ENCODE measurements around the gene PHLDB2. TPM values are rescaled to one million over a fixed set of nuclear protein-coding genes. Genes with fewer than 3 reads are reported as not detected.

The PHLDB2 gene
- total RNA-seq, 2 donors from 2014 or later: 25.9 to 26.4 TPM

DNA sequence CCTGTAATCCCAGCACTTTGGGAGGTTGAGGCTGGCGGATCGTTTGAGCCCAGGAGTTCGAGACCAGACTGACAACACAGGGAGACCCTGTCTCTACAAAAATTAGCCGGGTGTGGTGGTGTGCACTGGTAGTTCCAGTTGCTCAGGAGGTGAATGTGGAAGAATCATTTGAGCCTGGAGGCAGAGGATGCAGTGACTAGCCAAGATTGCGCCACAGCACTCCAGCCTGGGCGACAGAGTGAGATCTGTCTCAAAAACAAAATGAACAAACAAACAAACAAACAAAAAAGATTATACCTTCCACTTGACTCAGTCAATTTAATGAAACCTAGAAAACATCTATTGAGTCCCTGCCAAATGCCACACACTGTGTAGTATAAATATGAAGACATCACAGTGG lies 30.5 kb upstream of the PHLDB2 start:
- ATAC-seq (no peak), DNase-seq (no peak)
- H3K4me3 ChIP-seq: no peak overlapping the region
- no peaks in the 10 kb centered on the region for H3K36me3 ChIP-seq (replicated peaks in 1 of 2; ENCODE audit: insufficient read depth in 1 of 2, low read depth in 2 of 2)
- 97% methylated on average over 6 of the region's 6 CpGs for WGBS, 2 donors
- H3K9me3 ChIP-seq: no peaks in the 10 kb centered on the region
- H3K27ac ChIP-seq: no peak overlapping the region
- no peaks in the 10 kb centered on the region for H3K4me1 ChIP-seq
- no peaks in the 10 kb centered on the region for H3K27me3 ChIP-seq
- intact Hi-C loops (cut with DNase I): no loop called here
- no peak for TF ChIP-seq CTCF (IDR thresholded peaks at IDR 0.05)
- TF ChIP-seq POLR2A (IDR thresholded peaks at IDR 0.05): no peak

GRCh38 chr3:111829023-111829422 lies 30.0 kb upstream of the PHLDB2 start:
- WGBS, 2 donors: 74 to 77% methylated on average over 1 of the region's 1 CpG
- intact Hi-C loops (cut with DNase I): no loop called here
- Histone ChIP-seq H3K9me3 (no peaks in the 10 kb centered on the region), H3K27me3 (no peaks in the 10 kb centered on the region), H3K4me1 (no peaks in the 10 kb centered on the region), H3K36me3 (replicated peaks in 1 of 2; ENCODE audit: insufficient read depth in 1 of 2, low read depth in 2 of 2) (no peaks in the 10 kb centered on the region), H3K27ac (no peak overlapping the region), H3K4me3 (no peak overlapping the region)
- TF ChIP-seq CTCF (IDR thresholded peaks at IDR 0.05): no peak
- no peak for TF ChIP-seq POLR2A (IDR thresholded peaks at IDR 0.05)
- no peak for ATAC-seq
- DNase-seq: no peak

DNA sequence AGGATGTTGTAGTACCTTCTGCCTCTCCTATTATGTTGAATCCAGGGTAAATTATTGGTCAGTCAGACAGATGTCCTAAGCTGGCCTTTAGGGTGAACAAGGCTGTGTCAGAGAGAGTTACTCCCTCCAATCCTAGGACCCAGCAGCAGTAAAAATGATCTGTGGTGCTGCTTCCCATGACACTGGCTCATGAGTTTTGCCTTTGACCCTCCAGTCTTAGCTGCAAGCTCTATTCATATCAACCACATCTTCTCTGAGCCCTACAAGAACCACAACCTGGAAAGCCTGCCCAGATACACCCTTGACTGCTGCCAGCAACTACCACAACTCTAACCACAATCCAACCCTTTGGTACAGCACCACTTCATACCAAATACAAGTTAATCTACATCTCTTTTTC lies 27.2 kb upstream of the PHLDB2 start:
- H3K4me3 ChIP-seq: no peak overlapping the region
- H3K36me3 ChIP-seq (replicated peaks in 1 of 2; ENCODE audit: insufficient read depth in 1 of 2, low read depth in 2 of 2): no peaks in the 10 kb centered on the region
- intact Hi-C loops (cut with DNase I): no loop called here
- peak; percentile 48 for ATAC-seq
- H3K27ac ChIP-seq: peak overlapping the region in 1 of 4 donors; percentile 13
- no peak for DNase-seq
- H3K9me3 ChIP-seq: no peaks in the 10 kb centered on the region
- no peaks in the 10 kb centered on the region for H3K27me3 ChIP-seq
- no peaks in the 10 kb centered on the region for H3K4me1 ChIP-seq
- TF ChIP-seq CTCF (IDR thresholded peaks at IDR 0.05) (no peak), POLR2A (IDR thresholded peaks at IDR 0.05) (no peak)

- intact Hi-C loops (cut with DNase I): no loop called here
- Histone ChIP-seq H3K36me3 (replicated peaks in 1 of 2; ENCODE audit: insufficient read depth in 1 of 2, low read depth in 2 of 2) (no peaks in the 10 kb centered on the region), H3K4me1 (no peaks in the 10 kb centered on the region), H3K9me3 (no peaks in the 10 kb centered on the region), H3K4me3 (no peak overlapping the region), H3K27ac (no peak overlapping the region), H3K27me3 (no peaks in the 10 kb centered on the region)
- DNase-seq: no peak
- TF ChIP-seq CTCF (IDR thresholded peaks at IDR 0.05) (no peak), POLR2A (IDR thresholded peaks at IDR 0.05) (no peak)
- ATAC-seq: no peak
- 46 to 51% methylated on average over 3 of the region's 3 CpGs for WGBS, 2 donors
Measured at GRCh38 chr3:111837112-111837511, 22.0 kb upstream of the PHLDB2 start.

DNA sequence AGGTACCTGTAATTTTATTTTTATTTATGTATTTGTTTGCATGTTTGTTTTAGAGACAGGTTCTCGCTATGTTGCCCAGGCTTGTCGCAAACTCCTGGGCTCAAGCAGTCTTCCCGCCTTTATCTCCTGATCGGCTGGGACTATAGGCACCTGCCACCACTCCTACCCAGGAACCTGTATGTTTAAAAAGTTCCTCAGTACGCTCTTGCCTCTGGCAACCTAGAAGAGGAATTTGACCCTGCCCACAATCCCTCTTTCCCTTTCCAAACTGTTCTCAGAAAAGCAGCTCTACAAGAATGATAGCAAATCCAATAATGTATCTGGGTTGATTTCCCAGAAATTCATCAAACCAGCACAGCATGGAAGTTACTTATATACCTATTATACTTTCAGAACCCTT lies 20.9 kb upstream of the PHLDB2 start:
- Histone ChIP-seq H3K9me3 (no peaks in the 10 kb centered on the region), H3K27me3 (no peaks in the 10 kb centered on the region), H3K4me1 (no peaks in the 10 kb centered on the region), H3K4me3 (no peak overlapping the region), H3K36me3 (replicated peaks in 1 of 2; ENCODE audit: insufficient read depth in 1 of 2, low read depth in 2 of 2) (no peaks in the 10 kb centered on the region), H3K27ac (no peak overlapping the region)
- TF ChIP-seq POLR2A (IDR thresholded peaks at IDR 0.05) (no peak), CTCF (IDR thresholded peaks at IDR 0.05) (no peak)
- intact Hi-C loops (cut with DNase I): no loop called here
- DNase-seq (no peak), ATAC-seq (no peak)
- WGBS, 2 donors: 19 to 47% methylated on average over 5 of the region's 5 CpGs

All from body of pancreas (tissue), 4 donors.